Measurements from ENCODE around the gene OCIAD1. TPM values are rescaled to one million over a fixed set of nuclear protein-coding genes. Genes with fewer than 3 reads are reported as not detected.

OCIAD1 gene
- total RNA-seq, 1 experiment from 2014 or later: 163 TPM

- ATAC-seq: no peak
- no peaks in the 10 kb centered on the region for H3K9me3 ChIP-seq (ENCODE audit: control insufficient read depth in 1 of 2, insufficient read depth in 1 of 2, low read depth in 1 of 2, low read length in 2 of 2)
- intact Hi-C loops (cut with micrococcal nuclease): no loop called here
- no peaks in the 10 kb centered on the region for H3K27me3 ChIP-seq (ENCODE audit: insufficient read depth, low read length)
- CTCF ChIA-PET: no interaction called here
- no peak overlapping the region for H3K4me3 ChIP-seq (replicated peaks in 1 of 2; ENCODE audit: low read depth in 1 of 2, low read length in 2 of 2)
- RAD21 ChIA-PET (ENCODE audit: low non-redundant PET in 1 of 2, low total read pairs in 2 of 2, uncharacterized antibody in 2 of 2, unreplicated experiment in 2 of 2): no interaction called here
- no peaks in the 10 kb centered on the region for H4K20me1 ChIP-seq (ENCODE audit: insufficient read depth)
- H3K9ac ChIP-seq (ENCODE audit: low read length): no peak overlapping the region
- H2AFZ ChIP-seq (ENCODE audit: low read depth, low read length, poor library complexity, severe bottlenecking): no peak overlapping the region
- H3K4me1 ChIP-seq (ENCODE audit: control insufficient read depth in 1 of 2, insufficient read depth in 2 of 2, low read length in 2 of 2): peaks cover 0 to 9% of the 10 kb centered on the region in 2 experiments; a peak in 1 of 4 replicates
- no peaks in the 10 kb centered on the region for H3K9me2 ChIP-seq (ENCODE audit: insufficient read depth)
- DNase-seq (ENCODE audit: low read depth, low spot score): no peak
- H3K27ac ChIP-seq (ENCODE audit: low read depth, low read length): no peak overlapping the region
- POLR2A ChIA-PET: interaction anchor here (1.8 kb wide), 1 partner anchor 8 kb away, joined by 8 read pairs; the partner anchor contains the start of gene OCIAD2
- no peak overlapping the region for H3K4me2 ChIP-seq (ENCODE audit: low read length)
- H3K36me3 ChIP-seq (ENCODE audit: control insufficient read depth in 1 of 2, insufficient read depth in 2 of 2, low read length in 2 of 2): peaks cover 9 to 14% of the 10 kb centered on the region in 2 experiments; a peak in 1 of 4 replicates
- TF ChIP-seq CTCF (IDR thresholded peaks at IDR 0.05 in 2 of 3, conservative IDR thresholded peaks at IDR 0.05 in 1 of 3; ENCODE audit: borderline replicate concordance in 1 of 3, insufficient read depth in 1 of 3, low read depth in 2 of 3, low read length in 2 of 3) (no peak), ATF3 (IDR thresholded peaks at IDR 0.05) (no peak), TCF7L2 (IDR thresholded peaks at IDR 0.05; ENCODE audit: borderline replicate concordance, extremely low read depth, insufficient read depth, insufficient read length) (no peak), EZH2phosphoT487 (IDR thresholded peaks at IDR 0.05; ENCODE audit: borderline replicate concordance) (no peak), YY1 (IDR thresholded peaks at IDR 0.05; ENCODE audit: extremely low read depth, insufficient replicate concordance, low read depth, low read length) (no peak), REST (IDR thresholded peaks at IDR 0.05; ENCODE audit: low read depth) (no peak), SRF (IDR thresholded peaks at IDR 0.05; ENCODE audit: low read depth) (no peak), SIN3A (IDR thresholded peaks at IDR 0.05; ENCODE audit: low read depth) (no peak), EGR1 (IDR thresholded peaks at IDR 0.05; ENCODE audit: low read depth) (no peak), FOSL1 (IDR thresholded peaks at IDR 0.05; ENCODE audit: low read depth) (no peak), ZFX (IDR thresholded peaks at IDR 0.05) (no peak)
- BruUV-seq (replicated peaks): no TSS peak
- H3K79me2 ChIP-seq (ENCODE audit: insufficient read depth, low read length): no peaks in the 10 kb centered on the region
Observed at GRCh38 chr4:48898733-48899431, 68.0 kb downstream of the OCIAD1 start.

Measured in HCT116 (cell line).